Lung microvascular endothelial cell (primary cell): ENCODE data around the gene ALG11. TPM values are rescaled to one million over a fixed set of nuclear protein-coding genes. Genes with fewer than 3 reads are reported as not detected.
"Not testable (repeated sequence)": the region's sequence is repeated elsewhere in the genome, so short reads cannot be mapped to it uniquely, and the experiment has no call there.

Experiments used
- DNase-seq, 2 donors: peaks; one replicate each; pipeline versions ENCODE4 v3.0.0 to v3.0.0-alpha.2; 2010; ENCODE audit warnings: low read depth in 2 of 2
- total RNA-seq: library from RNA; depleted of rRNA; stranded (reverse); fragments of >200 nt; gene quantifications from 2 replicates; pipeline ENCODE4 v1.2.1, GENCODE V29; 2014

Gene ALG11
- total RNA-seq, 1 donor from 2014 or later, result 17.9 TPM

DNA sequence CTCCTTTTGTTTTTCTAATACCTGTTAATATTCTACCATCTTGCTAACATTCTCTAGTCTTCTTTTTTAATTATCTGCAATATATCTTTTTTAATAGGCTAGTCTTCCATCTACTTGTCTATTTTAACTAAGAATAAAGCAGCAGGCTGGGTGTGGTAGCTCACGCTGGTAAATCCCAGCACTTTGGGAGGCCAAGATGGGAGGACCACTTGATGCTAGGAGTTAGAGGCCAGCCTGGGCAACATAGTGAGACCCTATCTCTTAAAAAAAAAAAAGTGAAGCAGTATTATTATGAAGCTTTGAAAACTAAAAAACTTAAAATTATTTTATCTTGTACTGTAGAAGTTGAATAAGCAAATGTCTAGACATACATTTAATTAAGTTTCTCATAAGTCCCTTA, 15.6 kb downstream of the ALG11 start:
- no peak for DNase-seq

DNA sequence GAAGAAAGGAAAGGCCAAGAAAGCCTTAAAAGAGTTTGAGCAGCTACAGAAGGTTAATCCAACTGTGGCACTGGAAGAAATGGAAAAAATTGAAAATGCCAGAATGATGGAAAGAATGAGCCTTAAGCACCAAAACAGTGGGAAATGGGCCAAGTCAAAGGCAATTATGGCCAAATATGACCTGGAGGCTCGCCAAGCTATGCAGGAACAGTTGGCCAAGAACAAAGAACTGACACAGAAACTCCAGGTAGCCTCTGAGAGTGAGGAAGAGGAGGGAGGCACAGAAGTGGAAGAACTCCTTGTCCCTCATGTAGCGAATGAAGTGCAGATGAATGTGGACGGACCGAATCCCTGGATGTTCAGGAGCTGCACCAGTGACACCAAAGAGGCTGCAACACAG, 17.4 kb downstream of the ALG11 start:
- peak in 1 of 2 donors; percentile 25 for DNase-seq

DNA sequence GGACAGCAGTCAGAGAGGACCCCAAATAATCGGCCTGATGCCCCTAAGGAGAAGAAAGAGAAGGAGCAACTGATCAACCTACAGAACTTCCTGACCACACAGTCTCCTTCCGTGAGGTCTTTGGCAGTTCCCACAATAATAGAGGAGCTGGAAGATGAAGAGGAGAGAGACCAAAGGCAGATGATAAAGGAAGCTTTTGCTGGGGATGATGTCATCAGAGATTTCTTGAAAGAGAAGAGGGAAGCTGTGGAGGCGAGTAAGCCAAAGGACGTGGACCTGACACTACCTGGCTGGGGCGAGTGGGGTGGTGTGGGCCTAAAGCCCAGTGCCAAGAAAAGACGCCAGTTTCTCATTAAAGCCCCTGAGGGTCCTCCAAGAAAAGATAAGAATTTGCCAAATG, 18.2 kb downstream of the ALG11 start:
- not testable (repeated sequence) for DNase-seq

DNA sequence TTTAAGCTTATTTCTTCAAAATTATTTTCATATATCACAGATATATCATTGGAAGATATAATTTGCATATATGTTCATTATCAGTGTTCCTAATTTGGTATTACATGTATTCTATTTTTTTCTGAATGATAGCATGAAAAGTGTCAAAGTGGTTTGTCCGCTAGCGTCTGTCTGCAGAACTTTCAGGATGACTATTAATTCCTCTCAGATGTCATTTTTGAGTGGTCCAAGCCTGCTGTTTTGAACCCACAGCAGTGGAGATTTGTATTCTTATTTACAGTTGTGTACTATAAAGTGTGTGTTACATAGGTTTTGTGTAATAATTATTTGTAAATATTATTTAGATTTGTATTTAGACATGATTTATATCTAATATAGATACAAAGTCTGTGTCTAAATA, 20.8 kb downstream of the ALG11 start:
- no peak for DNase-seq

DNA sequence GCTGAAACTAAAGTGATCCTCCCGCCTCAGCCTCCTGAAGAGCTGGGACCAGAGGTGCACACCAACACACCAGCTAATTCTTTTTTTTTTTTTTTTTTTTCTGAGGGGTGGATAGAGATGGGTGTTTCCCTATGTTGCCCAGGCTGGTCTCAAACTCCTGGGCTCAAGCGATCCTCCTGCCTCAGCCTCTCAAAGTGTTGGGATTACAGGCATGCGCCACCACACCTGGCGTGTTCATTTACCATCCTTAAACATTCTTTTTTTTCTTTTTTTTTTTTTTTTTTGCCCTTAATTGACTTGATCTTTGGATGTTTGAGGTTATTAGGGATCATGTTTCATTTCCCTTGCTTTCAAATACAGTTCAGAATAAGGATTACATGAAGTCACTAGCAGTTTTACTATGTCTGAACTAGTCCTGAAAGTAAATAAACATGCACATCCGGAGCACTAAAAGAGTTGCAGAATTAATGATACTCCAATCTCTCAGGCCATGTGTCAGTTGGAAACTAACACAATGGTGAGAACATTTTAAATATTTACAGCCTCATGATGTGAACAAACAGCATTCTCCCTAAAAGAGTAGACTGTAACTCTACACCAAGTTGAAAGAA, 22.5 kb downstream of the ALG11 start:
- peak in 1 of 2 donors; percentile 46 for DNase-seq

DNA sequence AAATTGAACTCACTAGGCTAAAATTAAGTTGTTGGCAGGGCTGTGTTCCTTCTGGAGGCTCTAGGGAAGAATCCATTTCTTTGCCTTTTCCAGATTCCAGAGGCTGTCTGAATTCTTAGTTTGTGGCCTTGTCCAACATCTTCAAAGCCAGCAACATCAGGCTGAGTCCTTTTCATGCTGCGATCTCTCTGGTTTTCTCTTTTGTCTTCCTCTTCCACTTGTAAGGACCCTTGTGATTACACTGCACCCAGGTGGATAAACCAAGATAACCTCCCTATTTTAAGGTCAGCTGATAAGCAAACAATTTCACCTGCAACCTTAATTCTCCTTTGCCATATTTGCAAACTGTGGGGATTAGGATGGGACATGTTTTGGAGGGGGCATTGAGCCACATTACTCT, 23.8 kb downstream of the ALG11 start:
- DNase-seq, result no peak

DNA sequence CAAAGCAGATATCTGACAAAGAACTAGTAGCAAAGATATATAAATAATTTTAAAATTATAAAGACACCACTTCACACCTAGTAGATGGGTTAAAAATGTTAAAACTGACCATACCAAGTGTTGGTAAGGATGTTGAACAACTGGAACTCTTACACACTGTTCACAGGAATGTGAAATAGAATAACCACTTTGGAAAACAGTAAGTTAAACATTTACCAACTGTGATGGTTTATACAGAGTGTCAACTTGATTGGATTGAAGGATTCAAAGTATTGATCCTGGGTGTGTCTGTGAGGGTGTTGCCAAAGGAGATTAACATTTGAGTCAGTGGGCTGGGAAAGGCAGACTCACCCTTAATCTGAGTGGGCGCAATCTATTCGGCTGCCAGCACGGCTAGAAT, 31.5 kb downstream of the ALG11 start:
- DNase-seq, result no peak

DNA sequence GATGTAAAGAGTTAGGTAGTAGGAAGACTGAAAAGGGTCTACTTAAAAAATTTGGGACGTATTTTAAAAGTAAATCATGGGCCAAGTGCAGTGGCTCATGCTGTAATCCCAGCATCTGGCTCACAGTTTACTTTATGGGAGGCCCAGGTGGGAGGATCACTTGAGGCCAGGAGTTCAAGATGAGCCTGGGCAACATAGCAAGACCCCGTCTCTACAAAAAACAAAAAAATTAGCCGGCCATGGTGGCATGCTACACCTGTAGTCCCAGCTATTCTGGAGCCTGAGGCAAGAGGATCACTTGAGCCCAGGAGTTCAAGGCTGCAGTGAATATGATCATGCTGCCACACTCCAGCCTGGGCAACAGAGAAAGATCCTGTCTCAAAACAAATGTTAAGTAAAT, 35.3 kb downstream of the ALG11 start:
- no peak for DNase-seq

DNA sequence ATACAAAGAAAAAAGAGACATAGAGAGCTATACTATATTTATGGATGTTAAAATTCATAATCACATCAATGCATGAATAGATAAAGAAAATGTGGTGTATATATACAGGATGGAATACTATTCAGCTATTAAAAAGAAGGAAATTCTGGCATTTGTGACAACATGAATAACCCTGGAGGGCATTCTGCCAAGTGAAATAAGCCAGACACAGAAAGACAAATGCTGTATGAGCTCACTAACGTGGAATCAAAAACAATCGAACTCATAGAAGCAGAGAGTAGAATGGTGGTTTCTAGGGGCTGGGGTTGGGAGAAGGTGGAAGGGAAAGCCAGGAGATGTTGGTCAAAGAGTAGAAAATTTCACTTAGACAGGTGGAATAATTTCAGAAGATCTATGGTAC, 36.3 kb downstream of the ALG11 start:
- DNase-seq, result peak; percentile 6 to 69

DNA sequence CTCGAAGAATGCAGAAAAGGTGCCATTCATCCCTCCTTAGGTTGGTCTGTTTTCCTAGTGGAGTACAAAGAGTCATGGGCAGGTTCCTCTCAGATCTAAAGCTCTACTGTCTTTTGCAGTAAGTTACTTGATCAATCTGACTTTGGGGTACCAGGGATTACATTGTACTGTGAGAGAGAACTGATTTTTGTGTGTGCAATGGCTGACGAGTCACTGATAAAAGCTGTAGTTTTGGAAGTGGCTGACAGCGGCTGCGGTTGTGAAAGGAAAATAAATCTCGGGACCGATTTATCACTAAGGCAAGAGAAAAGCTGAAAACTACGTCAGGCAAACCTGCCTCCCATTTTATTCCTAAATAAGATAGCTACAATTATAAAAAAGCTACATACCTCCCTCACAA, 39.2 kb downstream of the ALG11 start:
- DNase-seq, result no peak

DNA sequence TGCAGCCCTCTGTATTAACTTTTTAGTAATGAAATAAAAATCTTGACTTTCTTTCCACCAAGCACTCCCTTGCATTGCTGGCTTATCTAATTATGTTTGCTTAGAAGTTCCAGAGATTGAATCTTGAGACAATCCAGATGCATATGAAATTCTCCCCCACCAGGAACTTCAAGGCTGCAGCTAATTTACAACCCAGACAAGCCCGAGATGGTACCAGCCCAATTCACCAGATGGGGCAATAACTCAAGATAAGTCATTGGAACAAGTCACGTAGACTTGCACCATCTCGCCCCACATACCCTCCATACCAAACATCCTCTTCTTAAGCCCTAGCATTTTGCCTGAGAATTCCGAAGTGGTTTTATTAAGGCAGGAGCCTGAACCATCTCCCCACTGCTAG, 41.3 kb downstream of the ALG11 start:
- DNase-seq, result no peak

DNA sequence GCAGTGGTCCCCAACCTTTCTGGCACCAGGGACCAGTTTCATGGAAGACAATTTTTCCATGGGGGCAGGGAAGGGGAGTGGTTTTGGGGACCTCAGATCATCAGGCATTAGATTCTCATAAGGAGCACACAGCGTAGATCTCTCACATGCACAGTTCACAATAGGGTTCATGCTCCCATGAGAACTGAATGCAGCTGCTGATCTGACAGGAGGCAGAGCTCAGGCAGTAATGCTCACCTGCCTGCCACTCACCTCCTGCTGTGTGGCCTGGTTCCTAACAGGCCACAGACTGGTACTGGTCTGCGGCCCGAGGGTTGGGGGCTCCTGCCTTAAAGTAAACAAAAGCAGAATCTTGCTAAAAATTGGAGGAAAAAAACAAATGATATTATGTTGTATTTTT, 48.9 kb downstream of the ALG11 start:
- not testable (repeated sequence) for DNase-seq

DNA sequence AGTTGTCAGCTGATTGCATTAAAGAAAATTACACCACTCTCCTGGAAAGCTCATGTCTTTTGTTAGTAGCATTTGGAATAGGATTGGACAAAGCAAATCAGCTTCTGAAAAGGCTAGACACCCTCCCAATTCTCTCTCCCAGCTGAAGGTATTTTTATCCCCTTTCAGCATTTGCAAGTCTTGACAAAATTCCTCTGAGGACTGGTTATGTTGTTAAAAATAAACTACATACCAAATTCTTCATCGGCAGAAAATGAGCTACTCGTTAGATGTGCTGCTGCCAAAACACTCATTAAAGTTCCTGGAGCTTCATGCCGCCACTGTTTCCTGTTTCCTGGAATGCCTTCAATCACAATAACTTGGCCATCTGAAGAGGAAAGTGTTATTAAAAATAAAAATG, 49.4 kb downstream of the ALG11 start:
- peak; percentile 56 to 58 for DNase-seq

DNA sequence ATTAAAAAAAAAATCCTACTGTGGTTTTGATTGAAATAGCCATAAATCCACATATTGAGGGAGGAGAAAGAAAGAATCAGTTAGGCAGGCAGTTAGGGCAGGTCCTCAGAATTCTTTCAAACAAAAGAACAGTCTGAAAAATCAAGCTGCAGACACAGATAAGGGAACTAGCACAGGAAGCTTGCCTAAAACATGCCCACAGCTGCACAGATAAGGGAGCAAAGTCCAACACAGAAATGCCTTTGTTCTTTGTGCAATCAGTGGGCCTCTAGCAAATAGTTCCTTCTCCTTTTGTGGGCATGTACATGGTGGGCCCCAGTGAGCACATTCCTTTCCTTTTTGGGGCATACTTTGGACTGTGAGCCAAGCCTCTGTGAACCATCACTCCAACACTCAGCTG, 55.0 kb downstream of the ALG11 start:
- DNase-seq, result peak in 1 of 2 donors; percentile 33

DNA sequence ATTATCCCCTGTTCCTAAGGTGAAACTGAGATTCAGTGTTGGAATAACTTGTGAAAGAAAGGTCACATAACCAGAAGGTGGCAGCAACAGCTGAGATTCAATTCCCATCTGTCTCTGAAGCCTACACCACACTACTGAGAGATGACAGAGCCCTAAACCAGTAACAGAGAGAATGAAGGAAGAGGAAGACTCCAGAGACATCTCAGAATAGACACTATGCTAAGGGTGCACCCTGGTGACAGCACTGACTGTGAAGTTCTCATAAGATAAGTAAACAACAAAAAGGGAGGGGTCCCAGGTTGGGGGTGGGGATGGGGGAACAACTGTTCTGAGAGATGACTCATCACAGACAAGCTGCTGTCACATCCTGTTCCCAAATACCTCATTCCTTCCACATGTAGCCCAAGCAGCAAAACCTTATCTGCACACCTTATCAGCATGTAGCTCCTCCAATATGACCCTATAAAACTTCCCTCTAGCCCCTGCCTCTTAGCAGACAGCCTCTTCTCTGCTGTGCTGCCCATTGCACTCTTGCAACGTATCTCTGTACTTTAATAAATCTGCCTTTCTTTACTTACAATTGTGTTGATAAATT, 58.8 kb downstream of the ALG11 start:
- DNase-seq, result peak; percentile 17 to 47

Other genes with a start within 250 kb of the ALG11 start
- gene DHRS12, start 208.2 kb upstream of the ALG11 start, total RNA-seq, result 5.4 and 9.9 TPM in 2 replicates
- not detected in 2 replicates for gene TMEM272, start 167.2 kb upstream of the ALG11 start, total RNA-seq
- not detected in 2 replicates for gene CCDC70, start 150.4 kb upstream of the ALG11 start, total RNA-seq
- 4.6 TPM in 2 replicates for gene ATP7B, start 948 bp upstream of the ALG11 start, total RNA-seq
- 6.3 and 10.7 TPM in 2 replicates for gene UTP14C, start 12.3 kb downstream of the ALG11 start, total RNA-seq
- under 0.01 and 0.20 TPM in 2 replicates for gene NEK5, start 116.7 kb downstream of the ALG11 start, total RNA-seq
- 6.9 and 13.5 TPM in 2 replicates for gene NEK3, start 147.2 kb downstream of the ALG11 start, total RNA-seq